ENCODE data around the gene ZBTB17.

GRCh38 chr1:15938628-15939161 lies 37.2 kb downstream of the ZBTB17 start:
- no peak for TF ChIP-seq CTCF (conservative IDR thresholded peaks at IDR 0.05; ENCODE audit: low read length)
- TF ChIP-seq EZH2phosphoT487 (IDR thresholded peaks at IDR 0.05; ENCODE audit: borderline replicate concordance, low read depth, low read length): no peak

Data from OCI-LY7 (cell line).